CD4-positive, alpha-beta T cell treated with Interleukin-17A for 4 hours (primary cell): ENCODE measurements around the gene TRRAP.

ENCODE experiments used
- DNase-seq: peaks from one replicate; pipeline ENCODE4 v3.0.0-alpha.2; 2020; ENCODE audit warnings: mixed read lengths

Gene TRRAP

GRCh38 chr7:98956469-98956868 lies 78.1 kb downstream of the TRRAP start:
- DNase-seq, result no peak

GRCh38 chr7:98956937-98957336 lies 78.6 kb downstream of the TRRAP start:
- no peak for DNase-seq

- no peak for DNase-seq
Observed at GRCh38 chr7:98957766-98958165, 79.4 kb downstream of the TRRAP start.

GRCh38 chr7:98958968-98959367 lies 80.6 kb downstream of the TRRAP start:
- DNase-seq, result no peak

GRCh38 chr7:98963305-98963704 lies 85.0 kb downstream of the TRRAP start:
- DNase-seq, result no peak

GRCh38 chr7:98964596-98964995 lies 86.3 kb downstream of the TRRAP start:
- no peak for DNase-seq

- DNase-seq, result no peak
Observed at GRCh38 chr7:98968621-98969020, 90.3 kb downstream of the TRRAP start.

- no peak for DNase-seq
Observed at GRCh38 chr7:98969386-98969785, 91.1 kb downstream of the TRRAP start.

GRCh38 chr7:98970016-98970615 lies 91.8 kb downstream of the TRRAP start:
- no peak for DNase-seq

- DNase-seq, result no peak
Observed at GRCh38 chr7:98970805-98971204, 92.5 kb downstream of the TRRAP start.

- DNase-seq, result no peak
Observed at GRCh38 chr7:98974205-98974604, 95.9 kb downstream of the TRRAP start.

GRCh38 chr7:98974906-98975816 lies 96.8 kb downstream of the TRRAP start:
- no peak for DNase-seq

- no peak for DNase-seq
Observed at GRCh38 chr7:98976396-98977185, 98.3 kb downstream of the TRRAP start.

GRCh38 chr7:98978672-98979071 lies 100.3 kb downstream of the TRRAP start:
- DNase-seq, result no peak

GRCh38 chr7:98981701-98982100 lies 103.4 kb downstream of the TRRAP start:
- DNase-seq, result no peak

- no peak for DNase-seq
Observed at GRCh38 chr7:98982686-98983085, 104.4 kb downstream of the TRRAP start.

GRCh38 chr7:98984126-98984525 lies 105.8 kb downstream of the TRRAP start:
- DNase-seq, result no peak

GRCh38 chr7:98985406-98985805 lies 107.1 kb downstream of the TRRAP start:
- no peak for DNase-seq

GRCh38 chr7:98985945-98986344 lies 107.6 kb downstream of the TRRAP start:
- no peak for DNase-seq

- DNase-seq, result no peak
Observed at GRCh38 chr7:98988641-98989040, 110.3 kb downstream of the TRRAP start.

- no peak for DNase-seq
Observed at GRCh38 chr7:98990356-98990755, 112.0 kb downstream of the TRRAP start.

GRCh38 chr7:98991141-98991540 lies 112.8 kb downstream of the TRRAP start:
- no peak for DNase-seq

- no peak for DNase-seq
Observed at GRCh38 chr7:98992076-98992475, 113.7 kb downstream of the TRRAP start.
